PC-3 (cell line): ENCODE results near the gene KCNK5.

Experiments used
- CTCF ChIP-seq: fragments of 300-600 bp; sonication (generic); conservative IDR thresholded peaks from 2 replicates; pipeline ENCODE4 v1.5.1; 2017; ENCODE audit warnings: antibody characterized with exemption, low read depth, mild to moderate bottlenecking, low read length
- EZH2 ChIP-seq: fragments of 300-600 bp; sonication (generic); IDR thresholded peaks from one replicate; pipeline ENCODE4 v1.6.1; 2017; ENCODE audit warnings: antibody characterized with exemption, mild to moderate bottlenecking, low read length; ENCODE audit not compliant: unreplicated experiment
- EZH2phosphoT487 ChIP-seq: fragments of 300-600 bp; sonication (generic); IDR thresholded peaks from 2 replicates; pipeline ENCODE4 v1.6.1; 2018; ENCODE audit warnings: mild to moderate bottlenecking, antibody characterized with exemption, low read length, borderline replicate concordance

GRCh38 chr6:39214846-39215639, 14.2 kb downstream of the KCNK5 start:
- TF ChIP-seq CTCF: no peak
- no peak for TF ChIP-seq EZH2
- no peak for TF ChIP-seq EZH2phosphoT487
